Kidney (tissue), 14 donors: ENCODE data around the gene TSC22D3. TPM values are rescaled to one million over a fixed set of nuclear protein-coding genes. Genes with fewer than 3 reads are reported as not detected.
A peak's percentile ranks its signal among the peaks of the same experiment; 100 is the strongest.

Experiments used
- DNase-seq, 5 donors: peaks; one replicate each; pipeline ENCODE4 v3.0.0-alpha.2; 2013 to 2020
- FAIRE-seq: peaks from 2 replicates; lab custom pipeline; 2012; peaks lifted over from hg19 to GRCh38; lab: Jason Lieb, UNC
- H3K27ac ChIP-seq, 2 donors: one replicate each; pipeline ENCODE4 v1.7.0; 2013; ENCODE audit warnings: low read depth in 2 of 2, low read length in 2 of 2, inconsistent platforms in 1 of 2
- H3K27me3 ChIP-seq: one replicate; pipeline ENCODE4 v1.7.1; 2013; ENCODE audit warnings: low read length, inconsistent platforms; ENCODE audit not compliant: control insufficient read depth, insufficient read depth
- H3K36me3 ChIP-seq, 3 donors: one replicate each; pipeline versions ENCODE4 v1.7.0 to v1.7.1; 2013; ENCODE audit warnings: low read length in 3 of 3, control low read depth in 1 of 3, inconsistent platforms in 1 of 3; ENCODE audit not compliant: insufficient read depth in 3 of 3, control insufficient read depth in 2 of 3
- H3K4me1 ChIP-seq, 3 donors: one replicate each; pipeline versions ENCODE4 v1.7.0 to v1.7.1; 2013; ENCODE audit warnings: low read length in 3 of 3, inconsistent platforms in 1 of 3, low read depth in 1 of 3; ENCODE audit not compliant: control insufficient read depth in 2 of 3, insufficient read depth in 2 of 3
- H3K4me3 ChIP-seq, 3 donors: one replicate each; pipeline versions ENCODE4 v1.7.0 to v1.8.1; 2013; ENCODE audit warnings: low read length in 3 of 3, control low read depth in 1 of 3, inconsistent platforms in 1 of 3
- H3K9ac ChIP-seq, 3 donors: one replicate each; pipeline versions ENCODE4 v1.7.0 to v1.7.1; 2013; ENCODE audit warnings: low read length in 3 of 3, control low read depth in 1 of 3, inconsistent platforms in 1 of 3
- H3K9me3 ChIP-seq, 3 donors: one replicate each; pipeline versions ENCODE4 v1.7.0 to v1.7.1; 2013; ENCODE audit warnings: low read length in 3 of 3, control low read depth in 1 of 3, inconsistent platforms in 1 of 3; ENCODE audit not compliant: control insufficient read depth in 2 of 3, insufficient read depth in 1 of 3
- intact Hi-C: fragments of 100-400 bp; cut with DNase I; formaldehyde crosslinking; loops from one replicate; pipeline ENCODE4 v1.11.1; 2022
- polyA plus RNA-seq: library from polyadenylated mRNA; stranded (reverse); fragments of 350-450 nt; fragmentation: Illumina TruSeq; extraction: RNeasy Lipid Tissue Mini Kit (QIAGEN cat#74804); gene quantifications from one replicate; pipeline ENCODE4 v1.2.3, GENCODE V29; 2014; ENCODE audit warnings: low read depth, low replicate concordance; ENCODE audit not compliant: insufficient read depth
- total RNA-seq: library from RNA; stranded (reverse); fragmentation: NEBNext Ultra II Directional; extraction: Animal tissue kit (Norgen Biotek cat#: 25700); gene quantifications from one replicate; pipeline ENCODE4 v1.2.1, GENCODE V29; 2021
- TF ChIP-seq, protein P1 (sequence below): IDR thresholded peaks from 3 replicates; pipeline ENCODE4 v1.5.1; 2012; ENCODE audit warnings: mild to moderate bottlenecking, moderate library complexity, borderline replicate concordance; ENCODE audit not compliant: insufficient read depth; ENCODE audit errors: extremely low read depth
- donor health status: control.
- donor health status: control.
- donor health status: control.
- donor health status: control.
- donor health status: control.
- donor health status: DM: yes; HTN: yes; CAD: no.
- donor health status: Normal renal cell carcinoma (clear cell type).

The TSC22D3 gene
- total and polyA plus RNA-seq, 2 donors from 2014 or later = 160 to 320 TPM

DNA sequence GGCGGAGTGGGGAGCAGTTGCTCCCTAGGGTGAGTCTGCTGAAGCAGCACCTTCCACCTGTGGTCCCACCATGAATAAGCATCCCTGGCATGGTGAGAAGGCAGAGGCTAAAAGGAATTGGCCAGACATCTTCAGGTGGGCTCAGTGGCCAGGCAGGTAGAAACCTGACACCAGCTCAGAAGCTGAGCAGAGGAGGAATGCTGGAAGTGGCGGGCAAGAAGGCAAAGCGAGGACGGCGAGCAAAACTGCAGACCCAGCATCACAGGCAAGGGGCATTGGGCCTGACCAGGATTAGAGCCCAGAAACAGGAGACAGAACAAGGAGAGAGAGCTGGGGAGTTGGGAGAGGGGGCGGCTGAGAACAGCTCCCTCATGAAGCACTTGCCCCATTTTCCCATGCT is 25.3 kb downstream of the TSC22D3 start:
- no peaks in the 10 kb centered on the region for H3K4me1 ChIP-seq
- no peak overlapping the region for H3K4me3 ChIP-seq
- no peaks in the 10 kb centered on the region for H3K36me3 ChIP-seq
- no peak overlapping the region for H3K27ac ChIP-seq
- DNase-seq (no peak), FAIRE-seq (no peak)
- H3K27me3 ChIP-seq = peaks cover 2% of the 10 kb centered on the region
- no peak overlapping the region for H3K9ac ChIP-seq
- TF ChIP-seq, protein P1, sequence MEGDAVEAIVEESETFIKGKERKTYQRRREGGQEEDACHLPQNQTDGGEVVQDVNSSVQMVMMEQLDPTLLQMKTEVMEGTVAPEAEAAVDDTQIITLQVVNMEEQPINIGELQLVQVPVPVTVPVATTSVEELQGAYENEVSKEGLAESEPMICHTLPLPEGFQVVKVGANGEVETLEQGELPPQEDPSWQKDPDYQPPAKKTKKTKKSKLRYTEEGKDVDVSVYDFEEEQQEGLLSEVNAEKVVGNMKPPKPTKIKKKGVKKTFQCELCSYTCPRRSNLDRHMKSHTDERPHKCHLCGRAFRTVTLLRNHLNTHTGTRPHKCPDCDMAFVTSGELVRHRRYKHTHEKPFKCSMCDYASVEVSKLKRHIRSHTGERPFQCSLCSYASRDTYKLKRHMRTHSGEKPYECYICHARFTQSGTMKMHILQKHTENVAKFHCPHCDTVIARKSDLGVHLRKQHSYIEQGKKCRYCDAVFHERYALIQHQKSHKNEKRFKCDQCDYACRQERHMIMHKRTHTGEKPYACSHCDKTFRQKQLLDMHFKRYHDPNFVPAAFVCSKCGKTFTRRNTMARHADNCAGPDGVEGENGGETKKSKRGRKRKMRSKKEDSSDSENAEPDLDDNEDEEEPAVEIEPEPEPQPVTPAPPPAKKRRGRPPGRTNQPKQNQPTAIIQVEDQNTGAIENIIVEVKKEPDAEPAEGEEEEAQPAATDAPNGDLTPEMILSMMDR = no peak
- intact Hi-C loops = no loop called here
- no peaks in the 10 kb centered on the region for H3K9me3 ChIP-seq

DNA sequence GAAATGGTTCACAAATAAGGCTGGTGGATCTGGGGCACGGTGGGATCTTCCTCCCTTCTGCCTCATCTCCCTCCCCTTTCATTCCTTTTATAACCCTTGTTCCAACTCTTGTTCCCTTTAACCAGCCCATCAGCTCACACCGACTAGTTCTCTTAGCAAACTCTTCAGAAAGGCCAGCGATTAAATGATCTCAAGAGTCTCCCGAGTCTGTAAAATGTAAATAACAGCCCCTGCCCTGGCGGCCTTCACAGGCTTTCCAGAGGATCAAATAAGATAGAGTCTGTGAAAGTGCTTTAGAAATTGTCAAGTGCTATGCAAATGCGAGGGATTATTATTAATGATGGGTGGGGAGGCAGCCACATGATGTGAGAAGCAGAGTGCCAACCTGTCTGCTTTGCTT is 27.1 kb downstream of the TSC22D3 start:
- Histone ChIP-seq H3K27ac (no peak overlapping the region), H3K4me3 (no peak overlapping the region), H3K36me3 (no peaks in the 10 kb centered on the region), H3K9ac (no peak overlapping the region), H3K27me3 (peaks cover 2% of the 10 kb centered on the region), H3K4me1 (peaks cover 0 to 4% (median 1%) of the 10 kb centered on the region in 3 donors), H3K9me3 (no peaks in the 10 kb centered on the region)
- DNase-seq (no peak), FAIRE-seq (no peak)
- TF ChIP-seq, protein P1 = no peak
- intact Hi-C loops = no loop called here

DNA sequence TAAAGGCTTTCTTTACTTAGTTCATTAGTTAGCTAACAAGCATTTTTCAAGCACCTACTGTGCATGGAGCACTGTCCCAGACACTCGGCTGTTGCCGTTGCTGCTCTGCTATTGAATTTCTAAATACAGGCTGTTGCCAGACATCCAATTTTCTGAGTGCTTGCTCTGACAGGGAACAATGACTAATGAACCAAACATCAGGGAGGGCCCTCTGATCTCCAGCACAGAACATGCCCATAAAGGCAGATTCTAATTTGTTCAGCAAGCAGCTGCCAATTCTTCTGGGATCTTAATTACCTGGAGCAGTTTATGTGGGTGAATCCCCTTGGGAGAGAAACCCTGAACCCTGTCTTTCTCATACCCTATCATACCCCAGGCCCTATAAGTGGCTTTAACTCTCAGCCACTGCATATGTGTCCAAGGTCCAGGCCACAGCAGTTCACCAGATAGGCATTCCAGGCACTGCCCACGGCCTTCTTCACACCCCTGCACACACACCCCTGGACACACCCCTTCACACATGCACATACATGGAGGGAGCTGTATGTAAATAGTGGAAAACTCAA is 27.9 kb downstream of the TSC22D3 start:
- peak in 1 of 5 donors; percentile 17 for DNase-seq
- H3K4me1 ChIP-seq = peaks cover 0 to 12% (median 8%) of the 10 kb centered on the region in 3 donors
- TF ChIP-seq, protein P1 = no peak
- no peak overlapping the region for H3K4me3 ChIP-seq
- FAIRE-seq = no peak
- H3K9ac ChIP-seq = no peak overlapping the region
- H3K27ac ChIP-seq = no peak overlapping the region
- intact Hi-C loops = no loop called here
- no peaks in the 10 kb centered on the region for H3K36me3 ChIP-seq
- H3K9me3 ChIP-seq = no peaks in the 10 kb centered on the region
- H3K27me3 ChIP-seq = peaks cover 2% of the 10 kb centered on the region

DNA sequence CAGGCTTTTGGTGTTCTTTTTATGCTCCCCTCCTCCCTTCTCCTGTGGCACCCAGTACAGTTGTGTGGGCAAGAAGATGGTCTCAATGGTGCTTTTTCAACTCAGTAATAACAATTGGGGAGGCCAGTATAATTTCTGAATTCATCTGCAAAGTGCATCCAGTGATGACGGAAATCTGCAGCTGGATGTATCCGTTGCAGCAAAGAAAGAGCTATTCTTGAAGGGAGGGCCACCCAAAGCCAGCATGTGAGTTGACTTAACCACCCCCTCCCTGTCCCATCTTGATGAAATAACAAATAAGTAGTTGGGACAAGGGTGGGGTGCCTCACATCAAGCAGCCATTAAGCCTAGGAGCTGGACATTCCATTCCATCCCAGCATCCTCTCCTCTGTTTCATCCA is 30.7 kb downstream of the TSC22D3 start:
- Histone ChIP-seq H3K27ac (no peak overlapping the region), H3K4me3 (no peak overlapping the region), H3K4me1 (peaks cover 0 to 24% (median 21%) of the 10 kb centered on the region in 3 donors), H3K9ac (no peak overlapping the region), H3K9me3 (no peaks in the 10 kb centered on the region), H3K36me3 (no peaks in the 10 kb centered on the region), H3K27me3 (peaks cover 2% of the 10 kb centered on the region)
- intact Hi-C loops = no loop called here
- DNase-seq = no peak
- FAIRE-seq = no peak
- TF ChIP-seq, protein P1 = no peak
